ENCODE results near the gene SPATA2. TPM values are rescaled to one million over a fixed set of nuclear protein-coding genes. Genes with fewer than 3 reads are reported as not detected.
A peak's percentile ranks its signal among the peaks of the same experiment; 100 is the strongest.

SPATA2 gene
- total and polyA plus RNA-seq, 4 donors, result 1.2 to 3.4 (median 1.4) TPM

- H3K9ac ChIP-seq (ENCODE audit: low read depth in 1 of 2, low read length in 2 of 2), result no peak overlapping the region
- H3K27me3 ChIP-seq (ENCODE audit: control insufficient read depth in 4 of 4, insufficient read depth in 4 of 4, low read length in 3 of 4), result no peaks in the 10 kb centered on the region
- TF ChIP-seq HNF4A (conservative IDR thresholded peaks at IDR 0.05), result no peak
- no peak for TF ChIP-seq SP1 (IDR thresholded peaks at IDR 0.05)
- no peak for TF ChIP-seq HNF4G (IDR thresholded peaks at IDR 0.05)
- TF ChIP-seq NR2F2 (IDR thresholded peaks at IDR 0.05), result peak; percentile 21
- no peak for TF ChIP-seq RAD21 (IDR thresholded peaks at IDR 0.05)
- TF ChIP-seq, protein P1, sequence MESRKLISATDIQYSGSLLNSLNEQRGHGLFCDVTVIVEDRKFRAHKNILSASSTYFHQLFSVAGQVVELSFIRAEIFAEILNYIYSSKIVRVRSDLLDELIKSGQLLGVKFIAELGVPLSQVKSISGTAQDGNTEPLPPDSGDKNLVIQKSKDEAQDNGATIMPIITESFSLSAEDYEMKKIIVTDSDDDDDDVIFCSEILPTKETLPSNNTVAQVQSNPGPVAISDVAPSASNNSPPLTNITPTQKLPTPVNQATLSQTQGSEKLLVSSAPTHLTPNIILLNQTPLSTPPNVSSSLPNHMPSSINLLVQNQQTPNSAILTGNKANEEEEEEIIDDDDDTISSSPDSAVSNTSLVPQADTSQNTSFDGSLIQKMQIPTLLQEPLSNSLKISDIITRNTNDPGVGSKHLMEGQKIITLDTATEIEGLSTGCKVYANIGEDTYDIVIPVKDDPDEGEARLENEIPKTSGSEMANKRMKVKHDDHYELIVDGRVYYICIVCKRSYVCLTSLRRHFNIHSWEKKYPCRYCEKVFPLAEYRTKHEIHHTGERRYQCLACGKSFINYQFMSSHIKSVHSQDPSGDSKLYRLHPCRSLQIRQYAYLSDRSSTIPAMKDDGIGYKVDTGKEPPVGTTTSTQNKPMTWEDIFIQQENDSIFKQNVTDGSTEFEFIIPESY (IDR thresholded peaks at IDR 0.05), result no peak
- TF ChIP-seq JUND (IDR thresholded peaks at IDR 0.05), result no peak
- TF ChIP-seq, protein P2, sequence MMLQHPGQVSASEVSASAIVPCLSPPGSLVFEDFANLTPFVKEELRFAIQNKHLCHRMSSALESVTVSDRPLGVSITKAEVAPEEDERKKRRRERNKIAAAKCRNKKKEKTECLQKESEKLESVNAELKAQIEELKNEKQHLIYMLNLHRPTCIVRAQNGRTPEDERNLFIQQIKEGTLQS (IDR thresholded peaks at IDR 0.05), result no peak
- no peak for DNase-seq (ENCODE audit: low spot score)
- H3K4me3 ChIP-seq (ENCODE audit: low read depth in 1 of 3, low read length in 3 of 3), result no peak overlapping the region
- peaks cover 2 to 29% (median 11%) of the 10 kb centered on the region in 4 donors for H3K36me3 ChIP-seq (ENCODE audit: control insufficient read depth in 4 of 4, insufficient read depth in 3 of 4, low read depth in 1 of 4, low read length in 3 of 4)
- H3K4me1 ChIP-seq (ENCODE audit: control insufficient read depth in 4 of 4, insufficient read depth in 4 of 4, low read length in 3 of 4), result peaks cover 7 to 25% (median 14%) of the 10 kb centered on the region in 4 donors
- 94% methylated on average over 32 of the region's 32 CpGs for WGBS
- H3K9me3 ChIP-seq (ENCODE audit: control insufficient read depth in 4 of 4, low read length in 3 of 4), result no peaks in the 10 kb centered on the region
- no peak overlapping the region for H3K27ac ChIP-seq (ENCODE audit: low read depth in 1 of 2, low read length in 2 of 2)
Observed at GRCh38 chr20:49887251-49888211, 27.8 kb downstream of the SPATA2 start.

- WGBS, result 87% methylated on average over 30 of the region's 30 CpGs
- Histone ChIP-seq H3K9ac (ENCODE audit: low read depth in 1 of 2, low read length in 2 of 2) (no peak overlapping the region), H3K4me1 (ENCODE audit: control insufficient read depth in 4 of 4, insufficient read depth in 4 of 4, low read length in 3 of 4) (peaks cover 3 to 18% (median 10%) of the 10 kb centered on the region in 4 donors), H3K36me3 (ENCODE audit: control insufficient read depth in 4 of 4, insufficient read depth in 3 of 4, low read depth in 1 of 4, low read length in 3 of 4) (peaks cover 2 to 35% (median 11%) of the 10 kb centered on the region in 4 donors), H3K4me3 (ENCODE audit: low read depth in 1 of 3, low read length in 3 of 3) (no peak overlapping the region), H3K27me3 (ENCODE audit: control insufficient read depth in 4 of 4, insufficient read depth in 4 of 4, low read length in 3 of 4) (no peaks in the 10 kb centered on the region), H3K27ac (ENCODE audit: low read depth in 1 of 2, low read length in 2 of 2) (no peak overlapping the region), H3K9me3 (ENCODE audit: control insufficient read depth in 4 of 4, low read length in 3 of 4) (no peaks in the 10 kb centered on the region)
- DNase-seq (ENCODE audit: low spot score), result no peak
- no peak for TF ChIP-seq REST (IDR thresholded peaks at IDR 0.05)
- TF ChIP-seq JUND (IDR thresholded peaks at IDR 0.05), result no peak
- no peak for TF ChIP-seq MAX (IDR thresholded peaks at IDR 0.05)
Observed at GRCh38 chr20:49886571-49887213, 28.6 kb downstream of the SPATA2 start.
